HCT116 (cell line): Measurements from ENCODE around the gene DCP1B. TPM values are rescaled to one million over a fixed set of nuclear protein-coding genes. Genes with fewer than 3 reads are reported as not detected.

Source experiments
- ATAC-seq: fragments of 200-7000 bp; cut with Tn5 transposase; 2 replicates; pipeline ENCODE4 v1.9.1; 2020; ENCODE audit warnings: mild to moderate bottlenecking, moderate library complexity
- BruUV-seq: library from RNA; stranded (reverse); fragments of 400-500 nt; replicated peaks from 2 replicates; lab custom pipeline; 2021; lab: Mats Ljungman, UMichigan
- CTCF ChIA-PET: fragments of 300-600 bp; sonication (Branson Sonifier 250); formaldehyde crosslinking; loops from one replicate; lab custom pipeline; 2021; ENCODE audit warnings: antibody characterized with exemption; lab: Charles Lee
- POLR2A ChIA-PET: fragments of 300-600, 350-600 bp; sonication (Branson Sonifier 250); formaldehyde crosslinking; loops from one replicate; lab custom pipeline; 2021; ENCODE audit warnings: antibody characterized with exemption; lab: Charles Lee
- RAD21 ChIA-PET, 2 experiments: fragments of 300-600 bp; sonication (Branson Sonifier 250); formaldehyde crosslinking; loops; one replicate each; lab custom pipeline; 2023; ENCODE audit warnings: low total read pairs in 2 of 2; ENCODE audit not compliant: uncharacterized antibody in 2 of 2, unreplicated experiment in 2 of 2, low non-redundant PET in 1 of 2; lab: Charles Lee
- DNase-seq: peaks from one replicate; pipeline ENCODE4 v3.0.0-alpha.2; 2010; ENCODE audit warnings: low read depth, low spot score
- H2AFZ ChIP-seq: fragments of 200-600 bp; shearing (Covaris generic), sonication (generic); 2 replicates; pipeline ENCODE4 v1.6.1; 2017; ENCODE audit warnings: low read depth, mixed run types, mixed read lengths, antibody characterized with exemption, low read length; ENCODE audit not compliant: poor library complexity, severe bottlenecking
- H3K27ac ChIP-seq: 2 replicates; pipeline ENCODE4 v1.5.1; 2012; ENCODE audit warnings: low read depth, low read length
- H3K27me3 ChIP-seq: fragments of 200-600 bp; sonication (generic); 2 replicates; pipeline ENCODE4 v1.6.1; 2016; ENCODE audit warnings: mixed run types, low read length, mixed read lengths; ENCODE audit not compliant: insufficient read depth
- H3K36me3 ChIP-seq, 2 experiments: fragments of 200-500 bp in 1 of 2; fragments of 200-600 bp in 1 of 2; sonication (Bioruptor generic) in 1 of 2; sonication (generic) in 1 of 2; 2 replicates each; pipeline versions ENCODE4 v1.5.1 to v1.6.1; 2014 to 2016; ENCODE audit warnings: low read length in 2 of 2, inconsistent platforms in 1 of 2, mixed read lengths in 1 of 2, mixed run types in 1 of 2; ENCODE audit not compliant: insufficient read depth in 2 of 2, control insufficient read depth in 1 of 2
- H3K4me1 ChIP-seq, 2 experiments: fragments of 200-600 bp in 1 of 2; sonication (generic) in 1 of 2; 2 replicates each; pipeline versions ENCODE4 v1.5.1 to v1.6.1; 2012 to 2017; ENCODE audit warnings: low read length in 2 of 2, inconsistent platforms in 1 of 2, mild to moderate bottlenecking in 1 of 2, mixed read lengths in 1 of 2, mixed run types in 1 of 2, moderate library complexity in 1 of 2; ENCODE audit not compliant: insufficient read depth in 2 of 2, control insufficient read depth in 1 of 2
- H3K4me2 ChIP-seq: fragments of 200-600 bp; sonication (generic); 2 replicates; pipeline ENCODE4 v1.6.1; 2017; ENCODE audit warnings: mixed run types, low read length, mixed read lengths
- H3K4me3 ChIP-seq, 2 experiments: fragments of 200-600 bp in 1 of 2; sonication (generic) in 1 of 2; replicated peaks in 1 of 2; 2 replicates each; pipeline ENCODE4 v1.5.1; 2011 to 2016; ENCODE audit warnings: low read length in 2 of 2, control low read depth in 1 of 2, low read depth in 1 of 2, mild to moderate bottlenecking in 1 of 2, mixed read lengths in 1 of 2, mixed run types in 1 of 2
- H3K79me2 ChIP-seq: fragments of 200-600 bp; sonication (generic); 2 replicates; pipeline ENCODE4 v1.6.1; 2017; ENCODE audit warnings: mild to moderate bottlenecking, mixed run types, low read length, moderate library complexity, mixed read lengths; ENCODE audit not compliant: insufficient read depth
- H3K9ac ChIP-seq: fragments of 200-600 bp; sonication (generic); 2 replicates; pipeline ENCODE4 v1.6.1; 2016; ENCODE audit warnings: low read length, mixed read lengths
- H3K9me2 ChIP-seq: fragments of 200-600 bp; sonication (generic), shearing (Covaris generic); 2 replicates; pipeline ENCODE4 v1.6.1; 2017; ENCODE audit warnings: mixed run types, mild to moderate bottlenecking, moderate library complexity; ENCODE audit not compliant: insufficient read depth
- H3K9me3 ChIP-seq, 2 experiments: fragments of 200-500 bp in 1 of 2; fragments of 200-600 bp in 1 of 2; sonication (Bioruptor generic) in 1 of 2; sonication (generic) in 1 of 2; 2 replicates each; pipeline ENCODE4 v1.6.1; 2014 to 2017; ENCODE audit warnings: low read length in 2 of 2, mixed read lengths in 2 of 2, inconsistent platforms in 1 of 2, low read depth in 1 of 2, mild to moderate bottlenecking in 1 of 2, mixed run types in 1 of 2, moderate library complexity in 1 of 2; ENCODE audit not compliant: control insufficient read depth in 1 of 2, insufficient read depth in 1 of 2
- H4K20me1 ChIP-seq: fragments of 200-600 bp; sonication (generic), shearing (Covaris generic); 2 replicates; pipeline ENCODE4 v1.6.1; 2017; ENCODE audit warnings: mixed run types, mild to moderate bottlenecking, moderate library complexity; ENCODE audit not compliant: insufficient read depth
- CTCF ChIP-seq, 3 experiments: fragments of 200-600 bp in 1 of 3; sonication (generic) in 1 of 3; IDR thresholded peaks in 2 of 3; conservative IDR thresholded peaks in 1 of 3; 2 replicates each; pipeline ENCODE4 v1.5.1; 2012 to 2017; ENCODE audit warnings: low read depth in 2 of 3, low read length in 2 of 3, antibody characterized with exemption in 1 of 3, borderline replicate concordance in 1 of 3, control low read depth in 1 of 3, mild to moderate bottlenecking in 1 of 3, mixed read lengths in 1 of 3, mixed run types in 1 of 3, moderate library complexity in 1 of 3; ENCODE audit not compliant: insufficient read depth in 1 of 3
- EGR1 ChIP-seq: IDR thresholded peaks from 2 replicates; pipeline ENCODE4 v1.6.1; 2012; ENCODE audit warnings: low read depth
- EZH2phosphoT487 ChIP-seq: fragments of 200-600 bp; IDR thresholded peaks from 2 replicates; pipeline ENCODE4 v1.6.1; 2018; ENCODE audit warnings: antibody characterized with exemption, borderline replicate concordance
- FOSL1 ChIP-seq: IDR thresholded peaks from 2 replicates; pipeline ENCODE4 v1.6.1; 2012; ENCODE audit warnings: low read depth
- MAX ChIP-seq: IDR thresholded peaks from 2 replicates; pipeline ENCODE4 v1.6.1; 2012
- RAD21 ChIP-seq: IDR thresholded peaks from 2 replicates; pipeline ENCODE4 v1.6.1; 2012; ENCODE audit warnings: low read depth, mild to moderate bottlenecking
- SP1 ChIP-seq: IDR thresholded peaks from 2 replicates; pipeline ENCODE4 v1.6.1; 2012; ENCODE audit warnings: low read depth
- TCF7L2 ChIP-seq: IDR thresholded peaks from 2 replicates; pipeline ENCODE4 v1.7.0; 2011; ENCODE audit warnings: borderline replicate concordance, inconsistent platforms; ENCODE audit not compliant: insufficient read depth, insufficient read length; ENCODE audit errors: extremely low read depth
- YY1 ChIP-seq: IDR thresholded peaks from 2 replicates; pipeline ENCODE4 v1.6.1; 2011; ENCODE audit warnings: low read length, low read depth, moderate library complexity, mild to moderate bottlenecking; ENCODE audit not compliant: insufficient replicate concordance; ENCODE audit errors: extremely low read depth
- ZBTB33 ChIP-seq: IDR thresholded peaks from 2 replicates; pipeline ENCODE4 v1.6.1; 2011; ENCODE audit warnings: mild to moderate bottlenecking, low read length, moderate library complexity; ENCODE audit not compliant: insufficient replicate concordance; ENCODE audit errors: extremely low read depth
- ZNF274 ChIP-seq: fragments of 200-500 bp; sonication (Bioruptor generic); IDR thresholded peaks from 2 replicates; pipeline ENCODE4 v1.6.1; 2014; ENCODE audit warnings: mild to moderate bottlenecking, low read depth, low read length, inconsistent platforms
- intact Hi-C: fragments of 100-400 bp; cut with micrococcal nuclease; formaldehyde crosslinking; loops from 2 replicates; pipeline ENCODE4 v1.10.0; 2022
- total RNA-seq: library from RNA; stranded (reverse); gene quantifications from one replicate; pipeline ENCODE4 v1.2.1, GENCODE V29; 2021; ENCODE audit not compliant: unreplicated experiment

The DCP1B gene
- total RNA-seq, 1 experiment from 2014 or later = 13.8 TPM

GRCh38 chr12:1911598-1912575 lies 92.4 kb downstream of the DCP1B start:
- peaks cover 0 to 6% of the 10 kb centered on the region in 2 experiments; a peak in 2 of 4 replicates for H3K9me3 ChIP-seq
- H3K36me3 ChIP-seq = no peaks in the 10 kb centered on the region
- ChIA-PET POLR2A (no interaction called here), CTCF (no interaction called here), RAD21 (no interaction called here)
- no peaks in the 10 kb centered on the region for H4K20me1 ChIP-seq
- H3K79me2 ChIP-seq = no peaks in the 10 kb centered on the region
- no TSS peak for BruUV-seq
- no peak overlapping the region for H2AFZ ChIP-seq
- ATAC-seq = no peak
- no peak for DNase-seq
- H3K27ac ChIP-seq = no peak overlapping the region
- H3K4me3 ChIP-seq = no peak overlapping the region
- H3K9me2 ChIP-seq = no peaks in the 10 kb centered on the region
- no peak overlapping the region for H3K4me2 ChIP-seq
- TF ChIP-seq ZBTB33 (no peak), MAX (no peak), SP1 (no peak), FOSL1 (no peak), EZH2phosphoT487 (no peak), RAD21 (no peak), TCF7L2 (no peak), ZNF274 (no peak), EGR1 (no peak), YY1 (no peak), CTCF (IDR thresholded peaks at IDR 0.05 in 2 of 3, conservative IDR thresholded peaks at IDR 0.05 in 1 of 3; ENCODE audit: borderline replicate concordance in 1 of 3, insufficient read depth in 1 of 3, low read depth in 2 of 3, low read length in 2 of 3) (no peak)
- intact Hi-C loops = no loop called here
- H3K4me1 ChIP-seq = peaks cover 0 to 7% of the 10 kb centered on the region in 2 experiments; a peak in 1 of 4 replicates
- no peaks in the 10 kb centered on the region for H3K27me3 ChIP-seq
- H3K9ac ChIP-seq = no peak overlapping the region
